CD14-positive monocyte (primary cell): ENCODE measurements around the gene HDAC4. TPM values are rescaled to one million over a fixed set of nuclear protein-coding genes. Genes with fewer than 3 reads are reported as not detected.
A peak's percentile ranks its signal among the peaks of the same experiment; 100 is the strongest.
"Not testable (repeated sequence)": the region's sequence is repeated elsewhere in the genome, so short reads cannot be mapped to it uniquely, and the experiment has no call there.

ENCODE experiments used
- DNase-seq, 3 donors: peaks; one replicate each; pipeline ENCODE4 v3.0.0-alpha.2; 2011 to 2022
- H2AFZ ChIP-seq: 2 replicates; pipeline ENCODE4 v1.6.0; 2012; ENCODE audit warnings: mild to moderate bottlenecking, low read depth, low read length, inconsistent platforms; ENCODE audit not compliant: insufficient read depth, poor library complexity, severe bottlenecking
- H3K27ac ChIP-seq, 2 donors: 1 replicate in 1 of 2; 2 replicates in 1 of 2; pipeline ENCODE4 v1.5.1; 2012 to 2013; ENCODE audit warnings: low read length in 2 of 2, control low read depth in 1 of 2, inconsistent platforms in 1 of 2, low read depth in 1 of 2, mild to moderate bottlenecking in 1 of 2
- H3K27me3 ChIP-seq, 2 donors: one replicate each; pipeline versions ENCODE4 v1.6.0 to v1.6.1; 2011 to 2013; ENCODE audit warnings: low read length in 2 of 2; ENCODE audit not compliant: control insufficient read depth in 2 of 2, insufficient read depth in 2 of 2
- H3K36me3 ChIP-seq, 2 donors: replicated peaks in 1 of 2; 1 replicate in 1 of 2; 2 replicates in 1 of 2; pipeline versions ENCODE4 v1.5.1 to v1.6.1; 2012 to 2013; ENCODE audit warnings: low read length in 2 of 2, control low read depth in 1 of 2, inconsistent platforms in 1 of 2, mild to moderate bottlenecking in 1 of 2; ENCODE audit not compliant: insufficient read depth in 2 of 2, control insufficient read depth in 1 of 2
- H3K4me1 ChIP-seq, 2 donors: 1 replicate in 1 of 2; 2 replicates in 1 of 2; pipeline versions ENCODE4 v1.5.1 to v1.6.1; 2012 to 2013; ENCODE audit warnings: low read length in 2 of 2, control low read depth in 1 of 2, inconsistent platforms in 1 of 2, mild to moderate bottlenecking in 1 of 2, moderate library complexity in 1 of 2; ENCODE audit not compliant: insufficient read depth in 2 of 2, control insufficient read depth in 1 of 2
- H3K4me2 ChIP-seq: replicated peaks from 2 replicates; pipeline ENCODE3; 2012; ENCODE audit warnings: low read length, moderate library complexity, mild to moderate bottlenecking; ENCODE audit not compliant: poor library complexity, severe bottlenecking; ENCODE audit errors: extremely low read depth
- H3K4me3 ChIP-seq, 3 experiments: fragments of 200-600 bp in 1 of 3; sonication (generic) in 1 of 3; replicated peaks in 1 of 3; 1 replicate in 2 of 3; 2 replicates in 1 of 3; pipeline ENCODE4 v1.5.1; 2011 to 2013; ENCODE audit warnings: low read length in 3 of 3, mild to moderate bottlenecking in 3 of 3, control low read depth in 2 of 3, low read depth in 2 of 3, inconsistent platforms in 1 of 3, moderate library complexity in 1 of 3
- H3K79me2 ChIP-seq: 2 replicates; pipeline ENCODE4 v1.6.0; 2012; ENCODE audit warnings: mild to moderate bottlenecking, control low read depth, inconsistent platforms, low read length, moderate library complexity; ENCODE audit not compliant: insufficient read depth
- H3K9ac ChIP-seq: 2 replicates; pipeline ENCODE4 v1.6.0; 2017; ENCODE audit warnings: low read length, mild to moderate bottlenecking; ENCODE audit not compliant: insufficient read depth, poor library complexity, severe bottlenecking
- H3K9me3 ChIP-seq, 2 donors: replicated peaks in 1 of 2; 1 replicate in 1 of 2; 2 replicates in 1 of 2; pipeline versions ENCODE4 v1.5.1 to v1.6.1; 2012 to 2013; ENCODE audit warnings: low read length in 2 of 2, control low read depth in 1 of 2; ENCODE audit not compliant: control insufficient read depth in 1 of 2, insufficient read depth in 1 of 2
- H4K20me1 ChIP-seq: 2 replicates; pipeline ENCODE4 v1.6.0; 2012; ENCODE audit warnings: mild to moderate bottlenecking, low read length, control low read depth, moderate library complexity; ENCODE audit not compliant: insufficient read depth
- H3K27ac Mint-ChIP-seq, 7 donors: one replicate each; pipeline ENCODE4 v1.8.0; 2020; ENCODE audit warnings: mild to moderate bottlenecking in 7 of 7, mixed read lengths in 7 of 7, moderate library complexity in 6 of 7, inconsistent platforms in 2 of 7
- H3K27me3 Mint-ChIP-seq, 3 donors: one replicate each; pipeline ENCODE4 v1.8.0; 2021 to 2022; ENCODE audit warnings: low read depth in 3 of 3, mild to moderate bottlenecking in 3 of 3, mixed read lengths in 3 of 3, moderate library complexity in 3 of 3, inconsistent platforms in 1 of 3
- H3K36me3 Mint-ChIP-seq, 2 donors: one replicate each; pipeline ENCODE4 v1.8.0; 2020; ENCODE audit warnings: mixed read lengths in 2 of 2, inconsistent platforms in 1 of 2, mild to moderate bottlenecking in 1 of 2
- H3K4me1 Mint-ChIP-seq: one replicate; pipeline ENCODE4 v1.8.0; 2020; ENCODE audit warnings: mild to moderate bottlenecking, mixed read lengths
- H3K4me3 Mint-ChIP-seq, 2 donors: one replicate each; pipeline ENCODE4 v1.8.0; 2020; ENCODE audit warnings: mild to moderate bottlenecking in 2 of 2, mixed read lengths in 2 of 2, moderate library complexity in 1 of 2
- H3K9me3 Mint-ChIP-seq, 7 donors: one replicate each; pipeline ENCODE4 v1.8.0; 2020 to 2022; ENCODE audit warnings: mixed read lengths in 7 of 7, mild to moderate bottlenecking in 6 of 7, moderate library complexity in 6 of 7, inconsistent platforms in 2 of 7
- CTCF ChIP-seq: fragments of 200-600 bp; IDR thresholded peaks from one replicate; pipeline ENCODE4 v1.8.0; 2022; ENCODE audit warnings: antibody characterized with exemption, mild to moderate bottlenecking
- WGBS: methylation state at CpG from one replicate; pipeline ENCODE4 v1.1.5; 2013; ENCODE audit warnings: missing lambda C conversion rate; ENCODE audit not compliant: insufficient coverage; 5-methylcytosine and 5-hydroxymethylcytosine counted together
- intact Hi-C, 2 donors: fragments of 100-400 bp; cut with micrococcal nuclease; formaldehyde crosslinking; loops; one replicate each; pipeline versions ENCODE4 v1.15.0 to v1.15.1; 2023
- polyA plus RNA-seq, 3 donors: library from polyadenylated mRNA; depleted of rRNA in 1 of 3; unstranded in 2 of 3; stranded (reverse) in 1 of 3; fragments of 300-500 nt in 2 of 3; fragments of >200 nt in 1 of 3; fragmentation: Illumina TruSeq in 2 of 3; gene quantifications; 1 replicate in 2 of 3; 2 replicates in 1 of 3; pipeline ENCODE4 v1.2.3, GENCODE V29; 2012 to 2021

HDAC4 gene
- polyA plus RNA-seq, 3 donors = 3.3 to 23.0 (median 4.5) TPM

- no peaks in the 10 kb centered on the region for H3K27me3 ChIP-seq
- H3K4me1 Mint-ChIP-seq = peaks cover 45% of the 10 kb centered on the region
- DNase-seq = no peak
- H3K79me2 ChIP-seq = peaks cover 80% of the 10 kb centered on the region
- H3K9me3 Mint-ChIP-seq = no peaks in the 10 kb centered on the region
- no peak overlapping the region for H3K4me2 ChIP-seq
- H3K9ac ChIP-seq = no peak overlapping the region
- no peaks in the 10 kb centered on the region for H3K36me3 ChIP-seq
- peaks cover 0 to 4% (median 4%) of the 10 kb centered on the region in 3 donors for H3K27me3 Mint-ChIP-seq
- H3K36me3 Mint-ChIP-seq = peaks cover 8 to 13% of the 10 kb centered on the region in 2 donors
- H3K4me3 ChIP-seq = no peak overlapping the region
- no peak overlapping the region for H3K4me3 Mint-ChIP-seq
- no peak overlapping the region for H3K27ac Mint-ChIP-seq
- H3K9me3 ChIP-seq = no peaks in the 10 kb centered on the region
- TF ChIP-seq CTCF = no peak
- intact Hi-C loops = no loop called here
- H3K27ac ChIP-seq = peak overlapping the region; percentile 37 to 51
- no peak overlapping the region for H2AFZ ChIP-seq
- H4K20me1 ChIP-seq = peaks cover 9% of the 10 kb centered on the region
- WGBS = 99% methylated on average over 9 of the region's 9 CpGs
- peaks cover 46 to 62% of the 10 kb centered on the region in 2 donors for H3K4me1 ChIP-seq
Observed at GRCh38 chr2:239282448-239283287, 118.2 kb downstream of the HDAC4 start.

DNA sequence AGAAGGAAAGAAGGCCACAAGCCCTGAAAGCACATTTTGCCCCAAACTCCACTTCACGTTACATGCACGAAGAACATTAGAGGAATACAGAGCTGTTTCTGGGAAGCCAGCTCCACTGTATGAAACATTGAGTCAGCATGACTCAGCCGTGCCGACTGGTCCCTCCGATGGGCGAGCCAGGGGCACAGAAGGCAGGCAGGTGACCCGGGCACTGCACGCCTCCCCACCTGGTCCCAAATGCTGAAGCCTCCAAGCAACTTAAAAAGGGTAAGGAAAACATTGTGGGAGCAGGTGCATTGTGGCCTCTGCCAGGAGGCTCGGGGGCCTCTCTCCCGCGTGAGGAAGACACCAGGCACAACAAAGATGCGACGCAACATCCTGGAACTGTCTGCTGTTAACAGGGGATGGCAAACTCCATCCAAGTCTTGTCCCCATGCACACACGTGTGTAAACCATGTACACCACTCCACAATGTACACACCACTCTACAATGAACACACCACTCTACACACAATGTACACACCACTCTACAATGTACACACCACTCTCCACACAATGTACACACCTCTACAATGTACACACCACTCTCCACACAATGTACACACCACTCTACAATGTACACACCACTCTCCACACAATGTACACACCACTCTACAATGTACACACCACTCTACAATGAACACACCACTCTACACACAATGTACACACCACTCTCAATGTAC lies 120.4 kb downstream of the HDAC4 start:
- Histone ChIP-seq H3K27ac (peak overlapping the region; percentile 1 to 46), H2AFZ (peak overlapping the region; percentile 40), H3K4me2 (peak overlapping the region; percentile 58), H3K4me3 (peak overlapping the region in 1 of 3 experiments; percentile 30), H3K4me1 (peaks cover 54 to 65% of the 10 kb centered on the region in 2 donors), H3K79me2 (peaks cover 82% of the 10 kb centered on the region)
- Mint-ChIP-seq H3K27ac (peak overlapping the region in 1 of 7 donors; percentile 53), H3K4me1 (peaks cover 48% of the 10 kb centered on the region), H3K36me3 (peaks cover 5 to 23% of the 10 kb centered on the region in 2 donors)
- H3K4me3 Mint-ChIP-seq, intact Hi-C loops, H3K27me3 Mint-ChIP-seq, H3K9me3 Mint-ChIP-seq, H4K20me1 ChIP-seq, H3K27me3 ChIP-seq, H3K9ac ChIP-seq, H3K9me3 ChIP-seq, H3K36me3 ChIP-seq: not testable (repeated sequence)
- 21% methylated on average over 12 of the region's 14 CpGs for WGBS
- DNase-seq = peak in 2 of 3 donors; percentile 66 to 74
